Measurements from ENCODE around the gene ESRRG.

GRCh38 chr1:216666441-216666840, 56.8 kb downstream of the ESRRG start:
- TF ChIP-seq EZH2phosphoT487 (IDR thresholded peaks at IDR 0.05; ENCODE audit: low read length) (no peak), CTCF (IDR thresholded peaks at IDR 0.05; ENCODE audit: low read length) (no peak), EZH2 (optimal IDR thresholded peaks at IDR 0.05; ENCODE audit: low read depth, low read length) (no peak)

All from MM.1S (cell line).